Stimulated activated CD8-positive, alpha-beta memory T cell treated with anti-CD3 and anti-CD28 coated beads, Interleukin-7, amount 100 ng/mL, for 48 hours (primary cell): ENCODE results near the gene CDC42SE2.
"Not testable (repeated sequence)": the region's sequence is repeated elsewhere in the genome, so short reads cannot be mapped to it uniquely, and the experiment has no call there.

Experiments used
- DNase-seq, 2 donors: peaks; one replicate each; pipeline ENCODE4 v3.0.0-alpha.2; 2020; ENCODE audit warnings: low read depth in 1 of 2; ENCODE audit errors: extremely low read depth in 1 of 2

The CDC42SE2 gene

GRCh38 chr5:131363811-131364506 lies 100.1 kb downstream of the CDC42SE2 start:
- DNase-seq, result no peak

GRCh38 chr5:131364507-131365050 lies 100.7 kb downstream of the CDC42SE2 start:
- DNase-seq, result no peak

GRCh38 chr5:131366428-131366827 lies 102.6 kb downstream of the CDC42SE2 start:
- no peak for DNase-seq

- no peak for DNase-seq
These were observed 103.5 kb downstream of the CDC42SE2 start for GRCh38 chr5:131367219-131367860.

- no peak for DNase-seq
These were observed 105.0 kb downstream of the CDC42SE2 start for GRCh38 chr5:131368866-131369265.

GRCh38 chr5:131369558-131369957 lies 105.7 kb downstream of the CDC42SE2 start:
- no peak for DNase-seq

- no peak for DNase-seq
These were observed 108.0 kb downstream of the CDC42SE2 start for GRCh38 chr5:131371835-131372234.

GRCh38 chr5:131373265-131373664 lies 109.4 kb downstream of the CDC42SE2 start:
- no peak for DNase-seq

- no peak for DNase-seq
These were observed 111.5 kb downstream of the CDC42SE2 start for GRCh38 chr5:131375351-131375750.

- DNase-seq, result no peak
These were observed 113.5 kb downstream of the CDC42SE2 start for GRCh38 chr5:131377346-131377745.

- no peak for DNase-seq
These were observed 114.0 kb downstream of the CDC42SE2 start for GRCh38 chr5:131377785-131378325.

GRCh38 chr5:131378721-131379541 lies 115.1 kb downstream of the CDC42SE2 start:
- no peak for DNase-seq

- peak in 1 of 2 donors; percentile 53 for DNase-seq
These were observed 115.9 kb downstream of the CDC42SE2 start for GRCh38 chr5:131379723-131380122.

GRCh38 chr5:131380238-131380637 lies 116.4 kb downstream of the CDC42SE2 start:
- not testable (repeated sequence) for DNase-seq

- DNase-seq, result no peak
These were observed 117.2 kb downstream of the CDC42SE2 start for GRCh38 chr5:131381021-131381420.

GRCh38 chr5:131381777-131382176 lies 117.9 kb downstream of the CDC42SE2 start:
- DNase-seq, result no peak

GRCh38 chr5:131382407-131383395 lies 118.8 kb downstream of the CDC42SE2 start:
- no peak for DNase-seq

- DNase-seq, result no peak
These were observed 120.3 kb downstream of the CDC42SE2 start for GRCh38 chr5:131384173-131384572.

GRCh38 chr5:131384616-131385214 lies 120.9 kb downstream of the CDC42SE2 start:
- no peak for DNase-seq
